Astrocyte (in vitro differentiated cells and primary cell): ENCODE data around the gene DBNDD2. TPM values are rescaled to one million over a fixed set of nuclear protein-coding genes. Genes with fewer than 3 reads are reported as not detected.

Experiments
- DNase-seq: peaks from one replicate; pipeline ENCODE4 v3.0.0-alpha.2; 2010; ENCODE audit warnings: low read depth
- FAIRE-seq: peaks from 2 replicates; lab custom pipeline; 2011; peaks lifted over from hg19 to GRCh38; lab: Jason Lieb, UNC
- H2AFZ ChIP-seq: 2 replicates; pipeline ENCODE4 v1.6.0; 2012; ENCODE audit warnings: low read depth, low read length, inconsistent platforms
- H3K27ac ChIP-seq: 2 replicates; pipeline ENCODE4 v1.5.1; 2011; ENCODE audit warnings: low read depth, low read length, inconsistent platforms
- H3K27me3 ChIP-seq: 2 replicates; pipeline ENCODE4 v1.6.0; 2011; ENCODE audit warnings: low read length, inconsistent platforms; ENCODE audit not compliant: insufficient read depth
- H3K36me3 ChIP-seq: 2 replicates; pipeline ENCODE4 v1.5.1; 2011; ENCODE audit warnings: low read length, inconsistent platforms; ENCODE audit not compliant: insufficient read depth
- H3K4me1 ChIP-seq: 2 replicates; pipeline ENCODE4 v1.5.1; 2011; ENCODE audit warnings: low read length, inconsistent platforms; ENCODE audit not compliant: insufficient read depth
- H3K4me2 ChIP-seq: 2 replicates; pipeline ENCODE4 v1.6.0; 2012; ENCODE audit warnings: low read length, inconsistent platforms
- H3K4me3 ChIP-seq: 2 replicates; pipeline ENCODE4 v1.5.1; 2011; ENCODE audit warnings: low read depth, mild to moderate bottlenecking, low read length, inconsistent platforms; ENCODE audit not compliant: insufficient read depth
- H3K79me2 ChIP-seq: 2 replicates; pipeline ENCODE4 v1.6.0; 2012; ENCODE audit warnings: mild to moderate bottlenecking, low read length, inconsistent platforms; ENCODE audit not compliant: insufficient read depth
- H3K9ac ChIP-seq: 2 replicates; pipeline ENCODE4 v1.6.0; 2012; ENCODE audit warnings: mild to moderate bottlenecking, low read length, inconsistent platforms
- H3K9me3 ChIP-seq: 2 replicates; pipeline ENCODE4 v1.5.1; 2012; ENCODE audit warnings: low read depth, mild to moderate bottlenecking, low read length, inconsistent platforms; ENCODE audit not compliant: insufficient read depth
- H4K20me1 ChIP-seq: 2 replicates; pipeline ENCODE4 v1.6.0; 2012; ENCODE audit warnings: low read length, inconsistent platforms; ENCODE audit not compliant: insufficient read depth
- H3K27ac Mint-ChIP-seq: one replicate; pipeline ENCODE4 v1.8.0; 2021; ENCODE audit warnings: mild to moderate bottlenecking, mixed read lengths; ENCODE audit not compliant: unreplicated experiment
- H3K27me3 Mint-ChIP-seq: one replicate; pipeline ENCODE4 v1.8.0; 2021; ENCODE audit warnings: low read depth, mixed read lengths; ENCODE audit not compliant: unreplicated experiment
- H3K36me3 Mint-ChIP-seq: one replicate; pipeline ENCODE4 v1.8.0; 2021; ENCODE audit warnings: low read depth, mixed read lengths; ENCODE audit not compliant: unreplicated experiment
- H3K4me1 Mint-ChIP-seq: one replicate; pipeline ENCODE4 v1.8.0; 2021; ENCODE audit warnings: low read depth, mixed read lengths; ENCODE audit not compliant: unreplicated experiment
- H3K4me3 Mint-ChIP-seq: one replicate; pipeline ENCODE4 v1.8.0; 2021; ENCODE audit warnings: mild to moderate bottlenecking, moderate library complexity, mixed read lengths; ENCODE audit not compliant: unreplicated experiment
- H3K9me3 Mint-ChIP-seq: one replicate; pipeline ENCODE4 v1.8.0; 2021; ENCODE audit warnings: mild to moderate bottlenecking, mixed read lengths; ENCODE audit not compliant: unreplicated experiment
- EZH2 ChIP-seq: IDR thresholded peaks from 2 replicates; pipeline ENCODE4 v1.6.1; 2012; ENCODE audit warnings: mild to moderate bottlenecking, low read length, inconsistent platforms; ENCODE audit not compliant: insufficient read depth
- total RNA-seq: library from RNA; stranded (reverse); gene quantifications from 2 replicates; pipeline ENCODE4 v1.2.1, GENCODE V29; 2021
- TF ChIP-seq, protein P1 (sequence below): IDR thresholded peaks from 2 replicates; pipeline ENCODE4 v1.5.1; 2011; ENCODE audit warnings: low read depth, mild to moderate bottlenecking, inconsistent platforms, low read length, moderate library complexity; ENCODE audit not compliant: insufficient read depth

DBNDD2 gene
- total RNA-seq, 1 donor from 2014 or later: 11.3 TPM

DNA sequence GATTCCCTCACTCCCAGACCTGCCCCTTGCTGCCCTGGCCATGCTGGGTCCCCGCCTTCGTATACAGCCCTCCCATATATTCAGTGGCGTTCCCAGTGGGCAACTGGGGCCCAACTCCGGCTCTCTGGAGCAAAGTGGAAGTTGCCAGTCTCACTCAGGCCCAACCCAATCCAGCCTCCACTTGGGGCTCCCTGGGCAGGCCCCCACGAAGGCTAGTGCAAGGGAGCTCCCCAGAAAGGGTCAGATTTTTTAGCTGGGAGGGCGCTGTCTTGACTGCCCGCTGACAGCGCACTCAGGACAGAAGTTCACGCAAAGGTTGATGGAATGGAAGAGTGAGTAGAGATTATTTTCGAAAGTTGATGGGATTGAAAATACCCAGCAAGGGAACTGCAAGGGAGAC, 35.8 kb upstream of the DBNDD2 start:
- H2AFZ ChIP-seq: no peak overlapping the region
- peaks cover 10% of the 10 kb centered on the region for H3K36me3 Mint-ChIP-seq
- H3K36me3 ChIP-seq: peaks cover 8% of the 10 kb centered on the region
- TF ChIP-seq, protein P1, sequence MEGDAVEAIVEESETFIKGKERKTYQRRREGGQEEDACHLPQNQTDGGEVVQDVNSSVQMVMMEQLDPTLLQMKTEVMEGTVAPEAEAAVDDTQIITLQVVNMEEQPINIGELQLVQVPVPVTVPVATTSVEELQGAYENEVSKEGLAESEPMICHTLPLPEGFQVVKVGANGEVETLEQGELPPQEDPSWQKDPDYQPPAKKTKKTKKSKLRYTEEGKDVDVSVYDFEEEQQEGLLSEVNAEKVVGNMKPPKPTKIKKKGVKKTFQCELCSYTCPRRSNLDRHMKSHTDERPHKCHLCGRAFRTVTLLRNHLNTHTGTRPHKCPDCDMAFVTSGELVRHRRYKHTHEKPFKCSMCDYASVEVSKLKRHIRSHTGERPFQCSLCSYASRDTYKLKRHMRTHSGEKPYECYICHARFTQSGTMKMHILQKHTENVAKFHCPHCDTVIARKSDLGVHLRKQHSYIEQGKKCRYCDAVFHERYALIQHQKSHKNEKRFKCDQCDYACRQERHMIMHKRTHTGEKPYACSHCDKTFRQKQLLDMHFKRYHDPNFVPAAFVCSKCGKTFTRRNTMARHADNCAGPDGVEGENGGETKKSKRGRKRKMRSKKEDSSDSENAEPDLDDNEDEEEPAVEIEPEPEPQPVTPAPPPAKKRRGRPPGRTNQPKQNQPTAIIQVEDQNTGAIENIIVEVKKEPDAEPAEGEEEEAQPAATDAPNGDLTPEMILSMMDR: no peak
- no peak for TF ChIP-seq EZH2
- H3K4me1 Mint-ChIP-seq: peaks cover 1% of the 10 kb centered on the region
- peak overlapping the region; percentile 58 for H3K27ac Mint-ChIP-seq
- H4K20me1 ChIP-seq: peaks cover 12% of the 10 kb centered on the region
- H3K79me2 ChIP-seq: no peaks in the 10 kb centered on the region
- no peak overlapping the region for H3K4me3 ChIP-seq
- H3K9me3 Mint-ChIP-seq: no peaks in the 10 kb centered on the region
- FAIRE-seq (no peak), DNase-seq (no peak)
- H3K27me3 ChIP-seq: no peaks in the 10 kb centered on the region
- H3K27me3 Mint-ChIP-seq: no peaks in the 10 kb centered on the region
- peaks cover 10% of the 10 kb centered on the region for H3K4me1 ChIP-seq
- H3K4me3 Mint-ChIP-seq: no peak overlapping the region
- H3K9ac ChIP-seq: no peak overlapping the region
- no peak overlapping the region for H3K27ac ChIP-seq
- H3K9me3 ChIP-seq: no peaks in the 10 kb centered on the region
- H3K4me2 ChIP-seq: peak overlapping the region; percentile 9

DNA sequence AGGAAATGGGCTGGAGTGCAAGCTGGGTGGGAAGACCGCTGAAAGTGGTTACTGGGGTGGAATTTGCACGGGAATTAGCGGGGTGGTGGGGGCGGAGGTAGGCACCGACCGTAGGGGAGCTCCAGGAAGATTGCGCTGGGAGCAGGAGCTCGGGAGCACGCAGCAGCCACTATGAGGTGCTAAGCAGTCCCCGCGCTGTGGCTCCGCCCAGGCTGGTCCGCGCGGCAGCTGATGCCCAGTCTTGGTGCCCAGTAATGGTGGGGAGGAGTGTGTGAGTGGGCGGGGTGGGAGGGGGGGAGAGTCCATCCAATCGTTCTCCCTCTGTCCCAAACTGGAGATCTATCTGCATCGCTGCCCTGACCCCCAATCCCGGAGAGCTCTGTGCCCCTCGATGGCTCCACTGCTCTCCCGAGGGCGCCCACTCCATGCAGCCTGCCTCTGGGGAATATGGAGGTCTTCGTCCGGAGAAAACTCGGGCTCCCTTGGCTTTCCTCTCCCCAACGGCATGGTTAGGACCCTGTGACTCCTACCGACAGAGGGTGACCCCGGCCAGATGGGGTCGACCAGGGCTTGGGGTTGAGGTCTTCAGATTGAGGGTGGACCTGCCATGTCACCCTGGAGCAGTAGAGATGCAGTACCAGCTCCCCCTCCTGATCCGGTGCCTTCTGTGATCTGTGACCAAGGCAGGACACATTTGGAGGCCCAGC, 35.3 kb upstream of the DBNDD2 start:
- peaks cover 10% of the 10 kb centered on the region for H3K4me1 ChIP-seq
- no peaks in the 10 kb centered on the region for H3K79me2 ChIP-seq
- peak overlapping the region; percentile 43 for H3K4me3 ChIP-seq
- DNase-seq (no peak), FAIRE-seq (no peak)
- H3K27me3 Mint-ChIP-seq: no peaks in the 10 kb centered on the region
- H3K27ac ChIP-seq: no peak overlapping the region
- H3K4me3 Mint-ChIP-seq: no peak overlapping the region
- no peaks in the 10 kb centered on the region for H3K27me3 ChIP-seq
- H3K9ac ChIP-seq: no peak overlapping the region
- TF ChIP-seq, protein P1: no peak
- no peak for TF ChIP-seq EZH2
- peaks cover 12% of the 10 kb centered on the region for H4K20me1 ChIP-seq
- peaks cover 4% of the 10 kb centered on the region for H3K36me3 ChIP-seq
- no peak overlapping the region for H3K27ac Mint-ChIP-seq
- H3K4me1 Mint-ChIP-seq: peaks cover 1% of the 10 kb centered on the region
- peaks cover 13% of the 10 kb centered on the region for H3K36me3 Mint-ChIP-seq
- H3K9me3 ChIP-seq: no peaks in the 10 kb centered on the region
- peak overlapping the region; percentile 67 for H2AFZ ChIP-seq
- no peaks in the 10 kb centered on the region for H3K9me3 Mint-ChIP-seq
- H3K4me2 ChIP-seq: peak overlapping the region; percentile 84
